ENCODE results near the gene DSCAML1. TPM values are rescaled to one million over a fixed set of nuclear protein-coding genes. Genes with fewer than 3 reads are reported as not detected.

The DSCAML1 gene
- total RNA-seq, 4 donors from 2014 or later = 0.20 to 1.1 (median 0.36) TPM

GRCh38 chr11:117679461-117679860 is 117.6 kb downstream of the DSCAML1 start:
- TF ChIP-seq CTCF (IDR thresholded peaks at IDR 0.05) (no peak), POLR2A (IDR thresholded peaks at IDR 0.05) (no peak), EP300 (IDR thresholded peaks at IDR 0.05) (no peak)
- Histone ChIP-seq H3K9me3 (no peaks in the 10 kb centered on the region), H3K27ac (no peak overlapping the region), H3K4me1 (no peaks in the 10 kb centered on the region), H3K4me3 (no peak overlapping the region), H3K27me3 (no peaks in the 10 kb centered on the region), H3K36me3 (no peaks in the 10 kb centered on the region)
- DNase-seq (ENCODE audit: low spot score in 2 of 2) = no peak
- 76 to 77% methylated on average over 3 of the region's 3 CpGs for WGBS, 2 donors

- Histone ChIP-seq H3K36me3 (no peaks in the 10 kb centered on the region), H3K27ac (no peak overlapping the region), H3K9me3 (no peaks in the 10 kb centered on the region), H3K4me3 (no peak overlapping the region), H3K4me1 (no peaks in the 10 kb centered on the region), H3K27me3 (no peaks in the 10 kb centered on the region)
- 74 to 78% methylated on average over 16 to 18 of the region's 18 CpGs for WGBS, 2 donors
- no peak for DNase-seq (ENCODE audit: low spot score in 2 of 2)
- TF ChIP-seq EP300 (IDR thresholded peaks at IDR 0.05) (no peak), POLR2A (IDR thresholded peaks at IDR 0.05) (no peak)
Observed at GRCh38 chr11:117678658-117679406, 118.2 kb downstream of the DSCAML1 start.

GRCh38 chr11:117677729-117678310 is 119.2 kb downstream of the DSCAML1 start:
- Histone ChIP-seq H3K9me3 (no peaks in the 10 kb centered on the region), H3K27me3 (no peaks in the 10 kb centered on the region), H3K4me1 (no peaks in the 10 kb centered on the region), H3K36me3 (no peaks in the 10 kb centered on the region), H3K27ac (no peak overlapping the region), H3K4me3 (no peak overlapping the region)
- DNase-seq (ENCODE audit: low spot score in 2 of 2) = no peak
- TF ChIP-seq POLR2A (IDR thresholded peaks at IDR 0.05) = no peak
- no peak for TF ChIP-seq EP300 (IDR thresholded peaks at IDR 0.05)
- TF ChIP-seq CTCF (IDR thresholded peaks at IDR 0.05) = no peak
- 46 to 50% methylated on average over 12 of the region's 12 CpGs for WGBS, 2 donors

- no peak for DNase-seq (ENCODE audit: low spot score in 2 of 2)
- H3K27me3 ChIP-seq = no peaks in the 10 kb centered on the region
Observed at GRCh38 chr11:117676501-117676900, 120.5 kb downstream of the DSCAML1 start.

GRCh38 chr11:117673602-117674001 is 123.4 kb downstream of the DSCAML1 start:
- DNase-seq (ENCODE audit: low spot score in 2 of 2) = no peak
- TF ChIP-seq CTCF (IDR thresholded peaks at IDR 0.05) (no peak), EP300 (IDR thresholded peaks at IDR 0.05) (no peak), POLR2A (IDR thresholded peaks at IDR 0.05) (no peak)
- Histone ChIP-seq H3K27me3 (no peaks in the 10 kb centered on the region), H3K4me1 (no peaks in the 10 kb centered on the region), H3K9me3 (no peaks in the 10 kb centered on the region), H3K4me3 (no peak overlapping the region), H3K36me3 (no peaks in the 10 kb centered on the region), H3K27ac (no peak overlapping the region)
- 40 to 43% methylated on average over 8 of the region's 8 CpGs for WGBS, 2 donors

More at GRCh38 chr11:117676501-117676900, 120.5 kb downstream of the DSCAML1 start:
- H3K27ac ChIP-seq = no peak overlapping the region
- TF ChIP-seq CTCF (IDR thresholded peaks at IDR 0.05) = no peak
- TF ChIP-seq POLR2A (IDR thresholded peaks at IDR 0.05) = no peak
- no peak for TF ChIP-seq EP300 (IDR thresholded peaks at IDR 0.05)
- no peaks in the 10 kb centered on the region for H3K36me3 ChIP-seq
- no peak overlapping the region for H3K4me3 ChIP-seq
- no peaks in the 10 kb centered on the region for H3K4me1 ChIP-seq
- WGBS, 2 donors = 90% methylated on average over 4 to 7 of the region's 7 CpGs
- H3K9me3 ChIP-seq = no peaks in the 10 kb centered on the region

All from tibial nerve (tissue), 4 donors.